Panc1 (cell line): ENCODE results near the gene GAL3ST1. TPM values are rescaled to one million over a fixed set of nuclear protein-coding genes. Genes with fewer than 3 reads are reported as not detected.

Experiments used
- ATAC-seq: fragments of 200-7000 bp; cut with Tn5 transposase; 2 replicates; pipeline ENCODE4 v1.9.1; 2020; ENCODE audit warnings: mild to moderate bottlenecking, moderate library complexity
- BruUV-seq: library from RNA; stranded (reverse); fragments of 400-500 nt; replicated peaks from 2 replicates; lab custom pipeline; 2021; lab: Mats Ljungman, UMichigan
- CTCF ChIA-PET: fragments of 300-600 bp; sonication (Branson Sonifier 250); formaldehyde crosslinking; loops from one replicate; lab custom pipeline; 2022; ENCODE audit warnings: antibody characterized with exemption; lab: Charles Lee
- POLR2A ChIA-PET: fragments of 300-600 bp; sonication (Branson Sonifier 250); formaldehyde crosslinking; loops from one replicate; lab custom pipeline; 2022; ENCODE audit warnings: antibody characterized with exemption; lab: Charles Lee
- DNase-seq: peaks from one replicate; pipeline ENCODE4 v3.0.0-alpha.2; 2010; ENCODE audit warnings: low read depth, low spot score
- H3K27ac ChIP-seq: 2 replicates; pipeline ENCODE4 v1.5.1; 2011; ENCODE audit warnings: mild to moderate bottlenecking, low read length, inconsistent platforms
- H3K27me3 ChIP-seq: fragments of 200-500 bp; sonication (Bioruptor generic); 2 replicates; pipeline ENCODE4 v1.6.0; 2014; ENCODE audit warnings: low read length, inconsistent platforms; ENCODE audit not compliant: control insufficient read depth, insufficient read depth
- H3K36me3 ChIP-seq: fragments of 200-500 bp; sonication (Bioruptor generic); 2 replicates; pipeline ENCODE4 v1.5.1; 2014; ENCODE audit warnings: inconsistent platforms, mild to moderate bottlenecking, low read length, moderate library complexity; ENCODE audit not compliant: control insufficient read depth, insufficient read depth
- H3K4me1 ChIP-seq: 2 replicates; pipeline ENCODE4 v1.5.1; 2011; ENCODE audit warnings: inconsistent platforms, mild to moderate bottlenecking, low read length, moderate library complexity; ENCODE audit not compliant: control insufficient read depth, insufficient read depth
- H3K4me3 ChIP-seq, 2 experiments: 2 replicates each; pipeline ENCODE4 v1.5.1; 2011 to 2012; ENCODE audit warnings: low read depth in 2 of 2, low read length in 2 of 2, mild to moderate bottlenecking in 2 of 2, inconsistent platforms in 1 of 2, moderate library complexity in 1 of 2
- H3K9me3 ChIP-seq: fragments of 200-500 bp; sonication (Bioruptor generic); 2 replicates; pipeline ENCODE4 v1.5.1; 2014; ENCODE audit warnings: low read depth, mild to moderate bottlenecking, inconsistent platforms, low read length, moderate library complexity; ENCODE audit not compliant: control insufficient read depth, insufficient read depth
- POLR2AphosphoS5 ChIP-seq: IDR thresholded peaks from 2 replicates; pipeline ENCODE4 v1.6.1; 2012; ENCODE audit warnings: mild to moderate bottlenecking, low read depth, low read length, moderate library complexity
- SIN3A ChIP-seq: IDR thresholded peaks from 2 replicates; pipeline ENCODE4 v1.6.1; 2012; ENCODE audit warnings: low read depth, mild to moderate bottlenecking, low read length, moderate library complexity, borderline replicate concordance; ENCODE audit not compliant: insufficient read depth
- TCF7L2 ChIP-seq: IDR thresholded peaks from 2 replicates; pipeline ENCODE4 v1.6.1; 2011; ENCODE audit warnings: mild to moderate bottlenecking, low read depth, low read length, inconsistent platforms
- in situ Hi-C: cut with HindIII; loops from 2 replicates; pipeline ENCODE4 v1.10.0; 2016; ENCODE audit warnings: low sequenced_read_pairs, low pct_unique_long_range_greater_than_20kb
- intact Hi-C: fragments of 100-400 bp; cut with micrococcal nuclease; formaldehyde crosslinking; loops from one replicate; pipeline ENCODE4 v1.10.0; 2022; ENCODE audit not compliant: unreplicated experiment
- total RNA-seq: library from RNA; stranded (reverse); gene quantifications from one replicate; pipeline ENCODE4 v1.2.1, GENCODE V29; 2021; ENCODE audit not compliant: unreplicated experiment
- TF ChIP-seq, protein P1 (sequence below): fragments of 450-650 bp; IDR thresholded peaks from 2 replicates; pipeline ENCODE4 v1.5.1; 2017; ENCODE audit warnings: mild to moderate bottlenecking
- TF ChIP-seq, protein P2 (sequence below), 2 experiments: IDR thresholded peaks; 2 replicates each; pipeline ENCODE4 v1.6.1; 2011 to 2012; ENCODE audit warnings: low read depth in 2 of 2, control low read depth in 1 of 2, low read length in 1 of 2, mild to moderate bottlenecking in 1 of 2, moderate library complexity in 1 of 2; ENCODE audit not compliant: insufficient read depth in 1 of 2

GAL3ST1 gene
- total RNA-seq, 1 experiment from 2014 or later: 1.1 TPM

DNA sequence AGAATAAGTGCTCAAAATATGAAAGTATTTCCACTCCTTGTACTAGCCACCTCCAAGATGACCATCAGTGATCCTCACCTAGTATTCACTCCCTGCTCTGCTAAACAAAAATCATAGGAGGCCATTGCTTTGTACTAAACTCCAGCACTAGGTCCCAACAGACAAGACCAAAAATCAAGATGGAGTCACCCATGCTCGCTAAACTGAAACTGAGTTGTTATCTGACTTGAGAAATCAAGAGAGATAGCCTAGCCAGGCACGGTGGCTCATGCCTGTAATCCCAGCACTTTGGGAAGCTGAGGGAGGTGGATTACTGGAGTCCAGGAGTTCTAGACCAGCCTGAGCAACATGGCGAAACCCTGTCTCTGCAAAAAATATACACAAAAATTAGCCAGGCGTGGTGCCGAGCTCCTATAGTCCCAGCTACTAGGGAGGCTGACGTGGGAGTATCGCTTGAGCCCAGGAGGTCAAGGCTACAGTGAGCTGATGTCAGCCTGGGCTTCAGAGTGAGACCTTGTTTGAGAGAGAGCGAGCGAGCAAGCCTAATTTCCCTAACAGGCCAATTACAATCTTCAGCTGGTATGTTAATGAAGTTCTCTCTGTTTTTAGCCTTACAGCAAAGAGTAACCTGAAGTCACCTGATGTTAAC, 37.3 kb downstream of the GAL3ST1 start:
- H3K36me3 ChIP-seq: no peaks in the 10 kb centered on the region
- intact Hi-C loops (no loop called here), in situ Hi-C loops (no loop called here)
- ATAC-seq (no peak), DNase-seq (no peak)
- ChIA-PET CTCF (no interaction called here), POLR2A (no interaction called here)
- TF ChIP-seq, protein P1, sequence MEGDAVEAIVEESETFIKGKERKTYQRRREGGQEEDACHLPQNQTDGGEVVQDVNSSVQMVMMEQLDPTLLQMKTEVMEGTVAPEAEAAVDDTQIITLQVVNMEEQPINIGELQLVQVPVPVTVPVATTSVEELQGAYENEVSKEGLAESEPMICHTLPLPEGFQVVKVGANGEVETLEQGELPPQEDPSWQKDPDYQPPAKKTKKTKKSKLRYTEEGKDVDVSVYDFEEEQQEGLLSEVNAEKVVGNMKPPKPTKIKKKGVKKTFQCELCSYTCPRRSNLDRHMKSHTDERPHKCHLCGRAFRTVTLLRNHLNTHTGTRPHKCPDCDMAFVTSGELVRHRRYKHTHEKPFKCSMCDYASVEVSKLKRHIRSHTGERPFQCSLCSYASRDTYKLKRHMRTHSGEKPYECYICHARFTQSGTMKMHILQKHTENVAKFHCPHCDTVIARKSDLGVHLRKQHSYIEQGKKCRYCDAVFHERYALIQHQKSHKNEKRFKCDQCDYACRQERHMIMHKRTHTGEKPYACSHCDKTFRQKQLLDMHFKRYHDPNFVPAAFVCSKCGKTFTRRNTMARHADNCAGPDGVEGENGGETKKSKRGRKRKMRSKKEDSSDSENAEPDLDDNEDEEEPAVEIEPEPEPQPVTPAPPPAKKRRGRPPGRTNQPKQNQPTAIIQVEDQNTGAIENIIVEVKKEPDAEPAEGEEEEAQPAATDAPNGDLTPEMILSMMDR: no peak
- TF ChIP-seq SIN3A (no peak), POLR2AphosphoS5 (no peak), TCF7L2 (no peak)
- TF ChIP-seq, protein P2, sequence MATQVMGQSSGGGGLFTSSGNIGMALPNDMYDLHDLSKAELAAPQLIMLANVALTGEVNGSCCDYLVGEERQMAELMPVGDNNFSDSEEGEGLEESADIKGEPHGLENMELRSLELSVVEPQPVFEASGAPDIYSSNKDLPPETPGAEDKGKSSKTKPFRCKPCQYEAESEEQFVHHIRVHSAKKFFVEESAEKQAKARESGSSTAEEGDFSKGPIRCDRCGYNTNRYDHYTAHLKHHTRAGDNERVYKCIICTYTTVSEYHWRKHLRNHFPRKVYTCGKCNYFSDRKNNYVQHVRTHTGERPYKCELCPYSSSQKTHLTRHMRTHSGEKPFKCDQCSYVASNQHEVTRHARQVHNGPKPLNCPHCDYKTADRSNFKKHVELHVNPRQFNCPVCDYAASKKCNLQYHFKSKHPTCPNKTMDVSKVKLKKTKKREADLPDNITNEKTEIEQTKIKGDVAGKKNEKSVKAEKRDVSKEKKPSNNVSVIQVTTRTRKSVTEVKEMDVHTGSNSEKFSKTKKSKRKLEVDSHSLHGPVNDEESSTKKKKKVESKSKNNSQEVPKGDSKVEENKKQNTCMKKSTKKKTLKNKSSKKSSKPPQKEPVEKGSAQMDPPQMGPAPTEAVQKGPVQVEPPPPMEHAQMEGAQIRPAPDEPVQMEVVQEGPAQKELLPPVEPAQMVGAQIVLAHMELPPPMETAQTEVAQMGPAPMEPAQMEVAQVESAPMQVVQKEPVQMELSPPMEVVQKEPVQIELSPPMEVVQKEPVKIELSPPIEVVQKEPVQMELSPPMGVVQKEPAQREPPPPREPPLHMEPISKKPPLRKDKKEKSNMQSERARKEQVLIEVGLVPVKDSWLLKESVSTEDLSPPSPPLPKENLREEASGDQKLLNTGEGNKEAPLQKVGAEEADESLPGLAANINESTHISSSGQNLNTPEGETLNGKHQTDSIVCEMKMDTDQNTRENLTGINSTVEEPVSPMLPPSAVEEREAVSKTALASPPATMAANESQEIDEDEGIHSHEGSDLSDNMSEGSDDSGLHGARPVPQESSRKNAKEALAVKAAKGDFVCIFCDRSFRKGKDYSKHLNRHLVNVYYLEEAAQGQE (IDR thresholded peaks at IDR 0.05; ENCODE audit: insufficient read depth in 1 of 2, low read depth in 2 of 2, low read length in 1 of 2): no peak
- H3K27ac ChIP-seq: no peak overlapping the region
- H3K9me3 ChIP-seq: no peaks in the 10 kb centered on the region
- H3K27me3 ChIP-seq: no peaks in the 10 kb centered on the region
- H3K4me3 ChIP-seq: no peak overlapping the region
- no TSS peak for BruUV-seq
- H3K4me1 ChIP-seq: no peaks in the 10 kb centered on the region

GRCh38 chr22:30535182-30535581, 39.3 kb downstream of the GAL3ST1 start:
- H3K36me3 ChIP-seq: no peaks in the 10 kb centered on the region
- no peaks in the 10 kb centered on the region for H3K9me3 ChIP-seq
- ChIA-PET POLR2A (no interaction called here), CTCF (no interaction called here)
- H3K27me3 ChIP-seq: no peaks in the 10 kb centered on the region
- TF ChIP-seq, protein P2 (IDR thresholded peaks at IDR 0.05; ENCODE audit: insufficient read depth in 1 of 2, low read depth in 2 of 2, low read length in 1 of 2): no peak
- TF ChIP-seq TCF7L2: no peak
- TF ChIP-seq SIN3A: no peak
- no peak for TF ChIP-seq POLR2AphosphoS5
- TF ChIP-seq, protein P1: no peak
- in situ Hi-C loops: no loop called here
- no TSS peak for BruUV-seq
- DNase-seq (no peak), ATAC-seq (no peak)
- intact Hi-C loops: no loop called here
- no peaks in the 10 kb centered on the region for H3K4me1 ChIP-seq
- no peak overlapping the region for H3K4me3 ChIP-seq
- no peak overlapping the region for H3K27ac ChIP-seq
